GM23248 (cell line): Measurements from ENCODE around the gene PTPRD.

Experiments
- EZH2 ChIP-seq: fragments of 200-600 bp; sonication (generic); IDR thresholded peaks from 2 replicates; pipeline ENCODE4 v1.6.1; 2018; ENCODE audit warnings: antibody characterized with exemption, mild to moderate bottlenecking; ENCODE audit not compliant: insufficient read depth, poor library complexity, severe bottlenecking
- EZH2phosphoT487 ChIP-seq: fragments of 200-600 bp; sonication (generic); IDR thresholded peaks from 2 replicates; pipeline ENCODE4 v1.6.1; 2018; ENCODE audit warnings: antibody characterized with exemption, moderate library complexity, mild to moderate bottlenecking, low read depth; ENCODE audit not compliant: insufficient read depth

- TF ChIP-seq EZH2phosphoT487 (no peak), EZH2 (no peak)
Measured at GRCh38 chr9:9142001-9142400, 1470.8 kb downstream of the PTPRD start.
